Body of pancreas (tissue), 4 donors: ENCODE results near the gene RGS11. TPM values are rescaled to one million over a fixed set of nuclear protein-coding genes. Genes with fewer than 3 reads are reported as not detected.

ENCODE experiments used
- ATAC-seq: fragments of 150-250 bp; one replicate; pipeline ENCODE4 v1.9.1; 2016
- DNase-seq, 4 donors: peaks; one replicate each; pipeline ENCODE4 v3.0.0-alpha.2; 2019
- H3K27ac ChIP-seq, 4 donors: fragments of 200-600 bp; sonication (generic); 1 replicate in 3 of 4; 2 replicates in 1 of 4; pipeline versions ENCODE4 v1.5.1 to v1.6.1; 2016 to 2019; ENCODE audit warnings: mild to moderate bottlenecking in 1 of 4, mixed read lengths in 1 of 4, moderate library complexity in 1 of 4
- H3K27me3 ChIP-seq, 2 donors: fragments of 200-600 bp; sonication (generic); one replicate each; pipeline ENCODE4 v1.6.0; 2016; ENCODE audit warnings: mild to moderate bottlenecking in 1 of 2
- H3K36me3 ChIP-seq, 2 donors: fragments of 200-600 bp; sonication (generic); replicated peaks in 1 of 2; 2 replicates each; pipeline ENCODE4 v1.5.1; 2016; ENCODE audit warnings: low read depth in 2 of 2; ENCODE audit not compliant: insufficient read depth in 1 of 2
- H3K4me1 ChIP-seq: fragments of 200-600 bp; sonication (generic); one replicate; pipeline ENCODE4 v1.6.0; 2016
- H3K4me3 ChIP-seq, 2 donors: fragments of 200-600 bp; sonication (generic); 1 replicate in 1 of 2; 2 replicates in 1 of 2; pipeline ENCODE4 v1.5.1; 2016 to 2019
- H3K9me3 ChIP-seq, 3 donors: fragments of 200-600 bp; sonication (generic); 1 replicate in 2 of 3; 2 replicates in 1 of 3; pipeline ENCODE4 v1.5.1; 2016
- POLR2A ChIP-seq, 3 donors: fragments of 450-650 bp; IDR thresholded peaks; one replicate each; pipeline ENCODE4 v1.6.1; 2016; ENCODE audit warnings: antibody characterized with exemption in 3 of 3, mild to moderate bottlenecking in 2 of 3
- WGBS, 2 donors: methylation state at CpG; one replicate each; pipeline ENCODE4 v1.1.5; 2017; 5-methylcytosine and 5-hydroxymethylcytosine counted together
- intact Hi-C: fragments of 100-400 bp; cut with DNase I; formaldehyde crosslinking; loops from one replicate; pipeline ENCODE4 v1.15.1; 2023
- total RNA-seq, 2 donors: library from RNA; depleted of rRNA; stranded (reverse); fragments of >200 nt; gene quantifications; one replicate each; pipeline ENCODE4 v1.1.0, GENCODE V29; 2016
- TF ChIP-seq, protein P1 (sequence below), 7 experiments: fragments of 450-650 bp in 4 of 7; fragments of 200-600 bp in 3 of 7; sonication (generic) in 3 of 7; IDR thresholded peaks; one replicate each; pipeline ENCODE4 v1.5.1; 2016 to 2019; ENCODE audit warnings: antibody characterized with exemption in 7 of 7

The RGS11 gene
- total RNA-seq, 2 donors from 2014 or later = 15.6 to 95.9 TPM

DNA sequence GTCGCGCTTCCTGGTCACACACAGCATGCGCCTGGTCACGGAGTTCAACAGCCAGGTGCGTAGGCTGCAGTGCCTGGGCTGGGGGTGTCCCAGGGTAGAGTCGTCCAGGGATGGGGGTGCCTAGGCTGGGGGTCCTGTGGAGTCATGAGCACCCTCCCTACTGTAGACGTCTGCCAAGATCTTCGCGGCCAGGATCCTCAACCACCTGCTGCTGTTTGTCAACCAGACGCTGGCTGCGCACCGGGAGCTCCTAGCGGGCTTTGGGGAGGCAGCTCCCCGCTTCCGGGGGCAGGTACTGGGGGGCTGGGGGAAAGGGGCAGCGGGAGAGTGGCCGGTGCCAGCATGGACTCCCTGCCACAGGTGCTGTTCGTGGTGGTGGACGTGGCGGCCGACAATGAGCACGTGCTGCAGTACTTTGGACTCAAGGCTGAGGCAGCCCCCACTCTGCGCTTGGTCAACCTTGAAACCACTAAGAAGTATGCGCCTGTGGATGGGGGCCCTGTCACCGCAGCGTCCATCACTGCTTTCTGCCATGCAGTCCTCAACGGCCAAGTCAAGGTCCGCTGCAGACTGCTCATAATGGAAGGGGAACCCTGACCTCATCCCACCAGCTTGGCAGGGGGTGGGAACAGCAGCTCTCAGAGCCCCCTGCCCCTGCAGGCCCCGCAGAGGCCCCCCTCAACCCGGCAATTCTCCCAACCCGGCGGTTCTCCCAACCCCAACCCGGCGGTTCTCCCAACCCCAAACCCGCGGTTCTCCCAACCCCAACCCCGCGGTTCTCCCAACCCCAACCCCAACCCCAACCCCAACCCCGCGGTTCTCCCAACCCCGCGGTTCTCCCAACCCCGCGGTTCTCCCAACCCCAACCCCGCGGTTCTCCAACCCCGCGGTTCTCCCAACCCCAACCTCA is 9.7 kb upstream of the RGS11 start:
- WGBS, 2 donors = 43 to 52% methylated on average over 22 to 48 of the region's 48 CpGs
- Histone ChIP-seq H3K9me3 (no peaks in the 10 kb centered on the region), H3K4me1 (peaks cover 56% of the 10 kb centered on the region), H3K27ac (peak overlapping the region; percentile 32 to 90 (median 85)), H3K36me3 (peaks cover 0 to 5% of the 10 kb centered on the region in 2 donors), H3K4me3 (peak overlapping the region in 1 of 2 donors; percentile 56), H3K27me3 (no peaks in the 10 kb centered on the region)
- intact Hi-C loops = no loop called here
- DNase-seq = peak in 1 of 4 donors; percentile 38
- TF ChIP-seq POLR2A (IDR thresholded peaks at IDR 0.05) = no peak
- TF ChIP-seq, protein P1, sequence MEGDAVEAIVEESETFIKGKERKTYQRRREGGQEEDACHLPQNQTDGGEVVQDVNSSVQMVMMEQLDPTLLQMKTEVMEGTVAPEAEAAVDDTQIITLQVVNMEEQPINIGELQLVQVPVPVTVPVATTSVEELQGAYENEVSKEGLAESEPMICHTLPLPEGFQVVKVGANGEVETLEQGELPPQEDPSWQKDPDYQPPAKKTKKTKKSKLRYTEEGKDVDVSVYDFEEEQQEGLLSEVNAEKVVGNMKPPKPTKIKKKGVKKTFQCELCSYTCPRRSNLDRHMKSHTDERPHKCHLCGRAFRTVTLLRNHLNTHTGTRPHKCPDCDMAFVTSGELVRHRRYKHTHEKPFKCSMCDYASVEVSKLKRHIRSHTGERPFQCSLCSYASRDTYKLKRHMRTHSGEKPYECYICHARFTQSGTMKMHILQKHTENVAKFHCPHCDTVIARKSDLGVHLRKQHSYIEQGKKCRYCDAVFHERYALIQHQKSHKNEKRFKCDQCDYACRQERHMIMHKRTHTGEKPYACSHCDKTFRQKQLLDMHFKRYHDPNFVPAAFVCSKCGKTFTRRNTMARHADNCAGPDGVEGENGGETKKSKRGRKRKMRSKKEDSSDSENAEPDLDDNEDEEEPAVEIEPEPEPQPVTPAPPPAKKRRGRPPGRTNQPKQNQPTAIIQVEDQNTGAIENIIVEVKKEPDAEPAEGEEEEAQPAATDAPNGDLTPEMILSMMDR (IDR thresholded peaks at IDR 0.05) = no peak
- no peak for ATAC-seq

DNA sequence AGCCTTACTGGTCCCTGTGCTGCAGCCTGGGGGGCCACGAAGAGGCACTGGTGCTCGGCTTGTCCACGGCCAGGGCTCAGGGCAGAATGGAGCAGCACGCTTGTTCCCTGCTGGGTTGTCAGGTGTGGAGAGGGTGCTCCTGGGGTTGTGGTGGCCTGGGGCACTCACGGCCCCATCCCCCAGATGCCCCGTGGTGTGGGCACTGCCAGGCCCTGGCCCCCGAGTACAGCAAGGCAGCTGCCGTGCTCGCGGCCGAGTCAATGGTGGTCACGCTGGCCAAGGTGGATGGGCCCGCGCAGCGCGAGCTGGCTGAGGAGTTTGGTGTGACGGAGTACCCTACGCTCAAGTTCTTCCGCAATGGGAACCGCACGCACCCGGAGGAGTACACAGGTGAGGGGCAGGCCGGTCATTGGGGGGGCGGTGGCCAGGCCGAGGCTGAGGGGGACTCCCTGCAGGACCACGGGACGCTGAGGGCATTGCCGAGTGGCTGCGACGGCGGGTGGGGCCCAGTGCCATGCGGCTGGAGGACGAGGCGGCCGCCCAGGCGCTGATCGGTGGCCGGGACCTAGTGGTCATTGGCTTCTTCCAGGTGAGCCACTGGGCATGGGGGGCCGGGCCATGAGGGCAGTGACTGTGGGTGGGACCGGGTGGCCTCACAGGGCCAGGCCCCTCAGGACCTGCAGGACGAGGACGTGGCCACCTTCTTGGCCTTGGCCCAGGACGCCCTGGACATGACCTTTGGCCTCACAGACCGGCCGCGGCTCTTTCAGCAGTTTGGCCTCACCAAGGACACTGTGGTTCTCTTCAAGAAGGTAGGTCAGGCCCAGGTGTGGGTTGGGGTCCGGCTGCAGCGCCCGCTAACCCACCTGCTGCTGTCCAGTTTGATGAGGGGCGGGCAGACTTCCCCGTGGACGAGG is 8.7 kb upstream of the RGS11 start:
- Histone ChIP-seq H3K4me1 (peaks cover 60% of the 10 kb centered on the region), H3K27me3 (no peaks in the 10 kb centered on the region), H3K36me3 (peaks cover 0 to 5% of the 10 kb centered on the region in 2 donors), H3K27ac (peak overlapping the region; percentile 47 to 90 (median 85)), H3K4me3 (peak overlapping the region in 1 of 2 donors; percentile 56), H3K9me3 (no peaks in the 10 kb centered on the region)
- peak in 1 of 3 donors; percentile 11 for TF ChIP-seq POLR2A (IDR thresholded peaks at IDR 0.05)
- TF ChIP-seq, protein P1 (IDR thresholded peaks at IDR 0.05) = no peak
- DNase-seq = peak in 1 of 4 donors; percentile 40
- ATAC-seq = no peak
- 47 to 67% methylated on average over 21 to 52 of the region's 52 CpGs for WGBS, 2 donors
- intact Hi-C loops = no loop called here

DNA sequence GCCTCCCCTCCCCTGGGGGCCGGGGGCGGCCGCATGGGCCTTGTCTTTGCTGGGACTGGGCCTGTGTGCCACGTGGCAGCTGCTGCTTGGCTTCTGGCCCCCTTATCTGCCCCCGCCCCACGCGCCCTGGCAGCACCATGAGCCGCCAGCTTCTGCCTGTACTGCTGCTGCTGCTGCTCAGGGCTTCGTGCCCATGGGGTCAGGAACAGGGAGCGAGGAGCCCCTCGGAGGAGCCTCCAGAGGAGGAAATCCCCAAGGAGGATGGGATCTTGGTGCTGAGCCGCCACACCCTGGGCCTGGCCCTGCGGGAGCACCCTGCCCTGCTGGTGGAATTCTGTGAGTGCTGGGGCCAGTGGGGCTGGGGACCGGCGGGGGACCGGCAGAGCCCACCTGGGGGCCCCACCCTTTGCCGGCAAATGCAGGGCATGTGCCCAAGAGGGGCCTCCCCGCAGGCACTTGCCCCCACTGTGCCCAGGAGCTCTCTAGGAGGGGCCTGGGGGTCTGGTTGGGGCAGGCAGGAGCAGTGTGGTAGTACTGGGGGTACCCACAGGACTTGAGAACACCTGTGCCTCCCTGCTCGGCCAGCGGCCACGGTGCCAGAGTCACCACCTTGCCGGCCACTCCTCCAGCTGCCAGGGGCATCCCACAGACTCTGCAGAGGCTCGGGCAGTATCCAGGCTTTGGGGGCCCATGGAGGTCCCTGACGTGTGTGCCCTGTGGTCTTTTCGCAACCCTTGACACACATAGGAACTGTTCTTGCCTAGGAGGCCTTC is 7.5 kb upstream of the RGS11 start, which contains the start of gene PDIA2:
Gene PDIA2 (plus strand): TSS at position 132 of the 773 bp plus-strand sequence. CDS start 6 bp downstream, at position 138.
- Histone ChIP-seq H3K4me1 (peaks cover 53% of the 10 kb centered on the region), H3K36me3 (peaks cover 0 to 2% of the 10 kb centered on the region in 2 donors), H3K27me3 (no peaks in the 10 kb centered on the region), H3K4me3 (peak within 1 kb of the TSS; percentile 22 to 56), H3K27ac (peak within 1 kb of the TSS; percentile 82 to 90 (median 87)), H3K9me3 (no peaks in the 10 kb centered on the region)
- intact Hi-C loops = no loop called here
- 24 to 33% methylated on average over 1 to 17 of the region's 25 CpGs for WGBS, 2 donors
- TF ChIP-seq, protein P1 (IDR thresholded peaks at IDR 0.05) = peak in 1 of 7 experiments; percentile 19
- TF ChIP-seq POLR2A (IDR thresholded peaks at IDR 0.05) = peak; percentile 80 to 94 (median 90)
- DNase-seq (peak; percentile 89 to 93 (median 92)), ATAC-seq (peak; percentile 77)

DNA sequence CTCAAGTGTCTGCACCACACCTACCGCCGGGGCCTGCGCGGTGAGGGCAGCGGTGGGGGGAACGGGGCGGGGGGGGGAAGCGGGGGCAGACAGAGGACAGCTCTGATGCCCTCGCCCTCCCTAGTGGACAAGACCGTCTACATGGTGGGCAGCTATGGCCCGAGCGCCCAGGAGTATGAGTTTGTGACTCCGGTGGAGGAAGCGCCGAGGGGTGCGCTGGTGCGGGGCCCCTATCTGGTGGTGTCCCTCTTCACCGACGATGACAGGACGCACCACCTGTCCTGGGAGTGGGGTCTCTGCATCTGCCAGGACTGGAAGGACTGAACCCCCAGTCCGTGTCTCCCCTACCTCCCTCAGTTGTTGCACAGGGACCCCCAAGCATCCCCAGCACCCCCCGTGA is 6.7 kb upstream of the RGS11 start:
- TF ChIP-seq, protein P1 (IDR thresholded peaks at IDR 0.05) = no peak
- no peak for TF ChIP-seq POLR2A (IDR thresholded peaks at IDR 0.05)
- peak in 1 of 4 donors; percentile 42 for DNase-seq
- peaks cover 46% of the 10 kb centered on the region for H3K4me1 ChIP-seq
- intact Hi-C loops = no loop called here
- H3K36me3 ChIP-seq = no peaks in the 10 kb centered on the region
- H3K27me3 ChIP-seq = no peaks in the 10 kb centered on the region
- no peak overlapping the region for H3K4me3 ChIP-seq
- H3K9me3 ChIP-seq = no peaks in the 10 kb centered on the region
- peak; percentile 15 for ATAC-seq
- 29 to 32% methylated on average over 6 to 11 of the region's 22 CpGs for WGBS, 2 donors
- peak overlapping the region; percentile 82 to 90 (median 87) for H3K27ac ChIP-seq
